NCI-H187 (cell line): ENCODE measurements around the gene MAP6D1.

Experiments
- DNase-seq, 2 experiments: peaks; one replicate each; lab custom pipeline; 2025; lab: John Stamatoyannopoulos, UW

Gene MAP6D1

GRCh38 chr3:183825456-183826161 is at the start of gene MAP6D1:
Gene MAP6D1 (minus strand): TSS chr3:183825577. CDS start chr3:183825547, 30 bp downstream.
- DNase-seq = no peak

GRCh38 chr3:183873914-183874313 is 48.5 kb upstream of the MAP6D1 start:
- no peak for DNase-seq

- no peak for DNase-seq
These were observed 46.2 kb upstream of the MAP6D1 start for GRCh38 chr3:183871541-183871940.

- no peak for DNase-seq
These were observed 45.2 kb upstream of the MAP6D1 start for GRCh38 chr3:183870563-183870962.

GRCh38 chr3:183868796-183869195 is 43.4 kb upstream of the MAP6D1 start:
- DNase-seq = no peak

- DNase-seq = no peak
These were observed 37.2 kb upstream of the MAP6D1 start for GRCh38 chr3:183862610-183863009.

GRCh38 chr3:183857863-183858262 is 32.5 kb upstream of the MAP6D1 start:
- no peak for DNase-seq

- DNase-seq = no peak
These were observed 29.1 kb upstream of the MAP6D1 start for GRCh38 chr3:183854318-183855035.

GRCh38 chr3:183845608-183846288 is 20.4 kb upstream of the MAP6D1 start:
- DNase-seq = no peak

GRCh38 chr3:183845090-183845489 is 19.7 kb upstream of the MAP6D1 start:
- no peak for DNase-seq

- no peak for DNase-seq
These were observed 19.2 kb upstream of the MAP6D1 start for GRCh38 chr3:183844606-183845005.

- no peak for DNase-seq
These were observed 14.4 kb upstream of the MAP6D1 start for GRCh38 chr3:183839751-183840150.

- no peak for DNase-seq
These were observed 12.5 kb upstream of the MAP6D1 start for GRCh38 chr3:183837894-183838293.

GRCh38 chr3:183837390-183837789 is 12.0 kb upstream of the MAP6D1 start:
- DNase-seq = no peak

- no peak for DNase-seq
These were observed 8.1 kb upstream of the MAP6D1 start for GRCh38 chr3:183833516-183833915.

- no peak for DNase-seq
These were observed 4.8 kb upstream of the MAP6D1 start for GRCh38 chr3:183830187-183830586.

GRCh38 chr3:183829466-183829865 is 4.1 kb upstream of the MAP6D1 start:
- DNase-seq = no peak

- DNase-seq = no peak
These were observed 3.1 kb upstream of the MAP6D1 start for GRCh38 chr3:183828538-183828870.

- no peak for DNase-seq
These were observed 2.6 kb upstream of the MAP6D1 start for GRCh38 chr3:183827809-183828537.

- no peak for DNase-seq
These were observed 1.3 kb upstream of the MAP6D1 start for GRCh38 chr3:183826448-183827250.

- no peak for DNase-seq
These were observed 469 bp downstream of the MAP6D1 start for GRCh38 chr3:183824761-183825455.
